Activated CD8-positive, alpha-beta T cell treated with anti-CD3 and anti-CD28 coated beads for 36 hours (primary cell): ENCODE results near the gene RNF217. TPM values are rescaled to one million over a fixed set of nuclear protein-coding genes. Genes with fewer than 3 reads are reported as not detected.
"Not testable (repeated sequence)": the region's sequence is repeated elsewhere in the genome, so short reads cannot be mapped to it uniquely, and the experiment has no call there.

Experiments
- ATAC-seq: fragments of 200-7000 bp; cut with Tn5 transposase; one replicate; pipeline ENCODE4 v1.10.0; 2021; ENCODE audit warnings: mild to moderate bottlenecking, moderate library complexity
- CTCF ChIA-PET: fragments of 350-600 bp; sonication (Branson Sonifier 250); formaldehyde crosslinking; loops from one replicate; lab custom pipeline; 2021; ENCODE audit warnings: antibody characterized with exemption; lab: Charles Lee
- POLR2A ChIA-PET: fragments of 350-600 bp; sonication (Branson Sonifier 250); formaldehyde crosslinking; loops from one replicate; lab custom pipeline; 2021; ENCODE audit warnings: antibody characterized with exemption; lab: Charles Lee
- DNase-seq: peaks from one replicate; pipeline ENCODE4 v3.0.0-alpha.2; 2020
- H3K27ac Mint-ChIP-seq: one replicate; pipeline ENCODE4 v1.8.0; 2021; ENCODE audit warnings: mild to moderate bottlenecking, mixed read lengths
- H3K27me3 Mint-ChIP-seq: one replicate; pipeline ENCODE4 v1.8.0; 2021; ENCODE audit warnings: mixed read lengths
- H3K36me3 Mint-ChIP-seq: one replicate; pipeline ENCODE4 v1.8.0; 2021; ENCODE audit warnings: low read depth, mixed read lengths
- H3K4me1 Mint-ChIP-seq: one replicate; pipeline ENCODE4 v1.8.0; 2021; ENCODE audit warnings: low read depth, mixed read lengths
- H3K4me3 Mint-ChIP-seq: one replicate; pipeline ENCODE4 v1.8.0; 2021; ENCODE audit warnings: mild to moderate bottlenecking, moderate library complexity, mixed read lengths
- H3K9me3 Mint-ChIP-seq: one replicate; pipeline ENCODE4 v1.8.0; 2021; ENCODE audit warnings: mixed read lengths
- CTCF ChIP-seq: fragments of 200-600 bp; IDR thresholded peaks from one replicate; pipeline ENCODE4 v1.8.0; 2022; ENCODE audit warnings: antibody characterized with exemption, mild to moderate bottlenecking
- intact Hi-C: fragments of 100-400 bp; cut with micrococcal nuclease; formaldehyde crosslinking; loops from one replicate; pipeline ENCODE4 v1.10.0; 2022
- total RNA-seq, 2 experiments: library from RNA; stranded (reverse); gene quantifications; one replicate each; pipeline ENCODE4 v1.2.3, GENCODE V29; 2021

The RNF217 gene
- total RNA-seq, 2 experiments from 2014 or later = 0.07 to 0.09 TPM

DNA sequence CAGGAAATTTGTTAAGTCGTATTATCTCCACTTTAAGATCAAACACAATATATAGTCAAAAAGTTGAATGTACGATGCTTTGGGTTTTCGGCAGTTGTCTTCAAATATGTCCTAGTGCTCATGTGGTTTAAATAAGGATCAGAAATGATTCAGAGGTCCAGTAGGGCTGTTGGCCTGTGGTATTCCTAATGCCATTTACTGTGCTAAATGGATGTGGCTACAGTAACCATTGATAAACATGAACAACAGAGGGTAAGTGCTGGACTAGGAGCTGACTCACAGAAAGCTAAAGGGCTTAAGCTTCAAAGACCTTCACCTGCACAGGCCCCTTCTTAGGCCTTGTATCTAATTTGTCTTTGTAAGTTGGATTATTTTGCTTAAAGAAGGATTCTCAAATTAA is 110.8 kb downstream of the RNF217 start:
- POLR2A ChIA-PET = no interaction called here

GRCh38 chr6:125074120-125074519 is 111.9 kb downstream of the RNF217 start:
- Mint-ChIP-seq H3K4me3 (no peak overlapping the region), H3K27ac (no peak overlapping the region), H3K27me3 (no peaks in the 10 kb centered on the region), H3K4me1 (no peaks in the 10 kb centered on the region), H3K9me3 (no peaks in the 10 kb centered on the region), H3K36me3 (no peaks in the 10 kb centered on the region)
- no peak for DNase-seq
- ATAC-seq = no peak
- TF ChIP-seq CTCF = no peak
- intact Hi-C loops = no loop called here
- CTCF ChIA-PET = no interaction called here
- POLR2A ChIA-PET = no interaction called here

More for the DNA sequence above, 110.8 kb downstream of the RNF217 start:
- no peak overlapping the region for H3K4me3 Mint-ChIP-seq
- TF ChIP-seq CTCF = no peak
- no peaks in the 10 kb centered on the region for H3K27me3 Mint-ChIP-seq
- no peaks in the 10 kb centered on the region for H3K9me3 Mint-ChIP-seq
- intact Hi-C loops = no loop called here
- no peaks in the 10 kb centered on the region for H3K36me3 Mint-ChIP-seq
- no peaks in the 10 kb centered on the region for H3K4me1 Mint-ChIP-seq
- DNase-seq = no peak
- no peak overlapping the region for H3K27ac Mint-ChIP-seq
- ATAC-seq = no peak
- CTCF ChIA-PET = no interaction called here

DNA sequence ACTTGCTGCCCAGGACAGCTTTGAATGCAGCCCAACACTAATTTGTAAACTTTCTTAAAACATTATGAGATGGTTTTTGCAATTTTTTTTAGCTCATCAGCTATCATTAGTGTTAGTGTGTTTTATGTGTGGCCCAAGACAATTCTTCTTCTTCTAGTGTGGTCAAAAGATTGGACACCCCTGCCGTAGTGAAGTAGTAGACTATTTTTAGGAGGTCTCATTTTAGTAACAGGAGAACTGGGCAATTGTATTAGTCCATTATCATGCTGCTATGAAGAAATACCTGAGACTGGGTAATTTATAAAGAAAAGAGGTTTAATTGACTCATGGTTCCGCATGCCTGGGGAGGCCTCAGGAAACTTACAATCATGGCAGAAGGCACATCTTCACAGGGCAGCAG is 112.8 kb downstream of the RNF217 start:
- ATAC-seq, CTCF ChIA-PET: not testable (repeated sequence)

DNA sequence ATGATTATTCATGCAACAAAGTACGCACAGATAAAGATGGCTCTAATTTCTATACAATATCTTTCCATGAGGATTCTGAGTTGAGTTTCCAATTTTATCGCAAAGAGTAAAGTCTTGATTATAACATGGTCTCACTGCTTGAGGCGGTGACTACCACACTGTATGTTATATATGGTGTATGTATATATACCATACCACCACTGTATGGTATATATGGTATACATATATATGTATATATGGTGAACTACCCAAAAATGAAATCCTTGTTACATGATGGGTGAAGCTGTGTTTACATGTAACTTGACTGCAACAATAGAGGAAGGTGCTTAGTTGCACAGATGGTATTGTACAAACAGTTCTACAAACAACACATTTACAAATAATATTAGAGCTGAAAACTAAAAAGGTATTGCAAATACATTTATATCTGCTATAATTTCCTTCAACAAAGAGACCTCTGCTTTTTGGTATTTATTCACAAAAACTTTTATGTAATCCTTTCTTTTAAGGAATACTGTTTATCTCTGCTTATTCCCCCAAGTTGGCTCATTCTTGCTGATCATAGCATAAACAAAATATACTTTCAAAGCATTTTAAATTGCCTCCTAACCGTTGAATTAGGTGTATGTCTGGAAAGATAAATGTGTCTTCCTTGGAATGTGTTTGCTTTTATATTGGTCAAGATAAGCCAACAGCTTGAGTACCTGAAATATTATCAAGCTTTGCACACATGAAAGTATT is 113.7 kb downstream of the RNF217 start:
- no peaks in the 10 kb centered on the region for H3K9me3 Mint-ChIP-seq
- ChIA-PET POLR2A (no interaction called here), CTCF (no interaction called here)
- no peak overlapping the region for H3K27ac Mint-ChIP-seq
- no peaks in the 10 kb centered on the region for H3K27me3 Mint-ChIP-seq
- TF ChIP-seq CTCF = no peak
- no peaks in the 10 kb centered on the region for H3K4me1 Mint-ChIP-seq
- ATAC-seq (no peak), DNase-seq (no peak)
- no peaks in the 10 kb centered on the region for H3K36me3 Mint-ChIP-seq
- no peak overlapping the region for H3K4me3 Mint-ChIP-seq
- intact Hi-C loops = no loop called here

More for the DNA sequence above, 112.8 kb downstream of the RNF217 start:
- H3K4me3 Mint-ChIP-seq, H3K36me3 Mint-ChIP-seq, H3K4me1 Mint-ChIP-seq, H3K9me3 Mint-ChIP-seq, POLR2A ChIA-PET, H3K27me3 Mint-ChIP-seq, DNase-seq, intact Hi-C loops, H3K27ac Mint-ChIP-seq: not testable (repeated sequence)

DNA sequence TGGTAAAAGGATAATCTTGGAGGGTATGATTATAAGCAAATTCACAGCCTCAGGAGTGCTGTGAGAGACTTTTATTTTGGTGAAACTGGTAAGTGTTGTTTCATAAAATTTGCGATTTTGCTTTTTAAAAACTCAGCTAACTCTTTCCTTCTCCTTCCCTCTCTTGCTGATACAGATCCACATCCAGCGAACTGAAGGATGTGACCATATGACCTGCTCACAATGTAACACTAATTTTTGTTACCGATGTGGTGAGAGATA is 114.2 kb downstream of the RNF217 start:
- H3K27me3 Mint-ChIP-seq = no peaks in the 10 kb centered on the region
- H3K4me1 Mint-ChIP-seq = no peaks in the 10 kb centered on the region
- no peak for TF ChIP-seq CTCF
- ATAC-seq (no peak), DNase-seq (no peak)
- H3K4me3 Mint-ChIP-seq = no peak overlapping the region
- ChIA-PET POLR2A (interaction anchor here (0.7 kb wide), 1 partner anchor 79 kb away, joined by 3 read pairs; no protein-coding TSS in a partner anchor), CTCF (no interaction called here)
- no peaks in the 10 kb centered on the region for H3K36me3 Mint-ChIP-seq
- intact Hi-C loops = no loop called here
- no peaks in the 10 kb centered on the region for H3K9me3 Mint-ChIP-seq
- no peak overlapping the region for H3K27ac Mint-ChIP-seq
